ENCODE measurements around the gene SPAG6. TPM values are rescaled to one million over a fixed set of nuclear protein-coding genes. Genes with fewer than 3 reads are reported as not detected.

The SPAG6 gene
- total and polyA plus RNA-seq, 9 of the 15 experiments (the other 6 are each of a cell fraction or from before 2014, with no cell fraction given) = 3.5 to 23.1 (median 11.8) TPM

GRCh38 chr10:22366435-22366703, 21.1 kb downstream of the SPAG6 start (continued):
- peak; percentile 61 for TF ChIP-seq CEBPB (tag; IDR thresholded peaks at IDR 0.05)

GRCh38 chr10:22366771-22367170, 21.5 kb downstream of the SPAG6 start:
- H3K27me3 ChIP-seq (ENCODE audit: control insufficient read depth in 2 of 2, insufficient read depth in 2 of 2, low read length in 2 of 2) = no peaks in the 10 kb centered on the region
- no peaks in the 10 kb centered on the region for H3K79me2 ChIP-seq (ENCODE audit: control insufficient read depth, insufficient read depth, low read length)
- no peak overlapping the region for H3K4me3 ChIP-seq
- 9% methylated on average over 2 of the region's 2 CpGs for WGBS (ENCODE audit: insufficient coverage, low coverage, missing lambda C conversion rate)
- no peaks in the 10 kb centered on the region for H3K9me3 ChIP-seq (replicated peaks; ENCODE audit: control insufficient read depth, insufficient read depth, low read depth, low read length)
- no TSS peak for BruUV-seq (replicated peaks)
- H2AFZ ChIP-seq (ENCODE audit: low read depth, low read length) = peak overlapping the region; percentile 45
- POLR2A ChIA-PET = interaction anchor here (0.6 to 1.2 kb wide), 4 partner anchors 10 to 229 kb away, joined by 3 to 5 read pairs (median 3); no protein-coding TSS in a partner anchor
- DNase-seq (ENCODE audit: extremely low read depth in 1 of 4, low spot score in 3 of 4) (no peak), ATAC-seq (peak; percentile 39; the same call in 1 of the 3 replicates), FAIRE-seq (no peak)
- intact Hi-C loops (cut with micrococcal nuclease) (no loop called here), in situ Hi-C loops (cut with MboI) (no loop called here)
- H3K9me1 ChIP-seq (ENCODE audit: control insufficient read depth, insufficient read depth, low read length) = no peaks in the 10 kb centered on the region
- H3K9ac ChIP-seq (ENCODE audit: insufficient read depth in 1 of 2, low read depth in 2 of 2, low read length in 2 of 2) = no peak overlapping the region
- no peak overlapping the region for H3K27ac ChIP-seq (ENCODE audit: extremely low read depth, low read depth, low read length)
- no peaks in the 10 kb centered on the region for H3K36me3 ChIP-seq (ENCODE audit: control insufficient read depth, insufficient read depth, low read length)
- no peak overlapping the region for H3K4me2 ChIP-seq (ENCODE audit: insufficient read depth, low read length)
- H3K4me1 ChIP-seq (replicated peaks in 1 of 2; ENCODE audit: control insufficient read depth in 2 of 2, insufficient read depth in 2 of 2, low read length in 2 of 2) = peaks cover 0 to 19% of the 10 kb centered on the region in 2 experiments; a peak in 3 of 5 replicates
- CTCF ChIA-PET (ENCODE audit: low intra/inter-chr PET ratio) = no interaction called here
- no peaks in the 10 kb centered on the region for H4K20me1 ChIP-seq (replicated peaks; ENCODE audit: control insufficient read depth, insufficient read depth, low read length)
- TF ChIP-seq ZNF699 (CRISPR knock-in tag; IDR thresholded peaks at IDR 0.05; ENCODE audit: insufficient replicate concordance) (no peak), NR2C2 (CRISPR knock-in tag; IDR thresholded peaks at IDR 0.05) (no peak), NR2C2 (tag; IDR thresholded peaks at IDR 0.05) (no peak), MAFF (IDR thresholded peaks at IDR 0.05; ENCODE audit: low read length) (no peak), ZFP1 (CRISPR knock-in tag; IDR thresholded peaks at IDR 0.05) (no peak), RBBP5 (IDR thresholded peaks at IDR 0.05; ENCODE audit: borderline replicate concordance, insufficient read depth, low read length, poor library complexity, severe bottlenecking) (no peak), PHF20 (IDR thresholded peaks at IDR 0.05; ENCODE audit: partially characterized antibody) (no peak), TBL1XR1 (IDR thresholded peaks at IDR 0.05; ENCODE audit: low read length in 2 of 2) (no peak), JUND (IDR thresholded peaks at IDR 0.05; ENCODE audit: borderline replicate concordance, low read depth, low read length) (no peak), JUND (tag; IDR thresholded peaks at IDR 0.05; ENCODE audit: borderline replicate concordance, low read depth, low read length) (no peak), ZNF444 (CRISPR knock-in tag; IDR thresholded peaks at IDR 0.05) (no peak), CHD2 (IDR thresholded peaks at IDR 0.05; ENCODE audit: low read depth, low read length) (no peak), CHD4 (IDR thresholded peaks at IDR 0.05; ENCODE audit: insufficient read depth, insufficient replicate concordance, low read depth, low read length, poor library complexity, severe bottlenecking) (no peak), CREB5 (CRISPR knock-in tag; IDR thresholded peaks at IDR 0.05) (no peak), RUNX1 (IDR thresholded peaks at IDR 0.05; ENCODE audit: low read depth) (no peak), CEBPB (tag; IDR thresholded peaks at IDR 0.05) (no peak), ZNF311 (CRISPR knock-in tag; IDR thresholded peaks at IDR 0.05) (no peak)
- TF ChIP-seq, protein P1, sequence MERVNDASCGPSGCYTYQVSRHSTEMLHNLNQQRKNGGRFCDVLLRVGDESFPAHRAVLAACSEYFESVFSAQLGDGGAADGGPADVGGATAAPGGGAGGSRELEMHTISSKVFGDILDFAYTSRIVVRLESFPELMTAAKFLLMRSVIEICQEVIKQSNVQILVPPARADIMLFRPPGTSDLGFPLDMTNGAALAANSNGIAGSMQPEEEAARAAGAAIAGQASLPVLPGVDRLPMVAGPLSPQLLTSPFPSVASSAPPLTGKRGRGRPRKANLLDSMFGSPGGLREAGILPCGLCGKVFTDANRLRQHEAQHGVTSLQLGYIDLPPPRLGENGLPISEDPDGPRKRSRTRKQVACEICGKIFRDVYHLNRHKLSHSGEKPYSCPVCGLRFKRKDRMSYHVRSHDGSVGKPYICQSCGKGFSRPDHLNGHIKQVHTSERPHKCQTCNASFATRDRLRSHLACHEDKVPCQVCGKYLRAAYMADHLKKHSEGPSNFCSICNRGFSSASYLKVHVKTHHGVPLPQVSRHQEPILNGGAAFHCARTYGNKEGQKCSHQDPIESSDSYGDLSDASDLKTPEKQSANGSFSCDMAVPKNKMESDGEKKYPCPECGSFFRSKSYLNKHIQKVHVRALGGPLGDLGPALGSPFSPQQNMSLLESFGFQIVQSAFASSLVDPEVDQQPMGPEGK (CRISPR knock-in tag; IDR thresholded peaks at IDR 0.05; ENCODE audit: borderline replicate concordance) = no peak
